GM12874 (cell line): Measurements from ENCODE around the gene ZBTB7C.

Experiments used
- CTCF ChIP-seq: IDR thresholded peaks from 2 replicates; pipeline ENCODE4 v1.5.1; 2011; ENCODE audit warnings: low read depth, mild to moderate bottlenecking, control low read depth, low read length, moderate library complexity; ENCODE audit not compliant: insufficient read depth

Gene ZBTB7C

DNA sequence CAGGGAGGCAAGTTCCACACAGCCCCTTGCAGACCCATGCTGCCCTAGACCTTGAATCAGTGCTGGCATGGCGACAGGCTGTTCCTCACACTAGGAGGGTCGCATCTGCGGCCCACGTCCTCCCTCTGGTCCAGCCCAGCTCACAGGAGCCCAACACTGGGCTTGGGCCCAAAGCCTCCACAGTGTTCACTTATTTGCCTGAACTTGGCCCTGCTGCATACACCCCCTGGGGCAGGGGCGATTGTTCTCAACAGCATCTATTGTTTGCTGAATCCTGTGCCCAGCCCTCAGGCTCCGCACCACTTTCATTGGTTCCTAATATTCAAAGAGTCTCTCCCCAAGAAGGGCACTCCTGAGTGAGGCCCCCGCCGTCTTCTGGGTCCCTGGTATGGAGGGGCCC lies 90.7 kb downstream of the ZBTB7C start:
- no peak for TF ChIP-seq CTCF

GRCh38 chr18:48317781-48318381 lies 91.3 kb downstream of the ZBTB7C start:
- no peak for TF ChIP-seq CTCF

DNA sequence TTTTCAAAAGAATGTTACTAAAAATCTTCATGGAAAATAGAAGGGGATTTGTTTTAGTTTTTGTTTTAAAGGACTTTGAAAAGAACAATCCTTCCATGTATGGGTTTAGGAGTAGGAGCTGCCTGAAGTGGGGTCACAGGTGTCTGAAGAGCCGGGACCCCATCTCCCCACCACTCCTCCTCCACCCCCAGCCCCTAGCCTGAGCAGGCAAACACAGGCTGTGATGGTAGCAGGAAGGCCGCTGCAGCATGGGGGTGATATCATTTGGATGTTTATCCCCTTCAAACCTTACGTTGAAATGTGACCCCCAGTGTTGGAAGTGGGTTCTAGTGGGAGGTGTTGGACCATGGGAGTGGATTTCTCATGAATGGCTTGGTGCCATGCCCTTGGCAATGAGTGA lies 93.0 kb downstream of the ZBTB7C start:
- no peak for TF ChIP-seq CTCF

DNA sequence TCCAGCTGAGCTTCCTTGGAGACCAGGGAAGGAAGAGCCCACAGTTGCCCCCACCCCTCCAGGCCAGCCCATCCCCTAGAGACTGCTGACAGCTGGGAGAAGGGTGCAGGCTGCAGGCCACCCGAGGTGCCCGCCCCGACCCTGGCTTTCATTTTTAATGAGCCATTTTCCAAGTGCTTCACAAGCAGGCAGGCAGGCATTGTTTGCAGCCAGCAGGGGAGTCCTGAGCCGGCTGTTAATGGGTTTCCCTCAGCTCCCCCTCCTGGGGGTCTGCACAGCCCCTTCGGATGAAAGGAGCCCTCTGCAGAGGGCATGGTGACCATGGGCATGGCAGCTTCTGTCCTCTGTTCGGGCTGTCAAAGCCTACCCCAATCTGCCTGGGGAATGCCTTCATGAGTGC lies 94.5 kb downstream of the ZBTB7C start:
- TF ChIP-seq CTCF: no peak

- no peak for TF ChIP-seq CTCF
Observed at GRCh38 chr18:48313792-48314191, 95.4 kb downstream of the ZBTB7C start.

GRCh38 chr18:48312066-48312465 lies 97.1 kb downstream of the ZBTB7C start:
- no peak for TF ChIP-seq CTCF

DNA sequence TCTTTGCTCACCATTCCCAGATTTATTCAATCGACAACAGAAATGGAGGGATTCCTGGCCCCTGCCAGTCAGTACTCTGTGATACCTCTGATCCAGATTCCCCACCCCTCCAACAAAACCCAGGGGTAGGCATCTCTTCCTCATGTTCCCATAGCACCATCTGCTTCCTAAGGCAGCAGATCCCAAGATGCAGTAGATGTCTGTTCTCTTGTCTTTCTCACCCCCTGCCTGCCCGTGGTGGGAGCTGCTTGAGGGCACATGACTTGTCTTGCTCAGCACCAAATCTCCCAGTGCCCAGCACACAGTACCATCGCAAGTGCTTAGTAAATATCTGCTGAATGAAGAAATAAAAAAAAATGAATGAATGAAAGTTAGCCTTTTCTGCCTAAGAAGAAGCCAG lies 98.2 kb downstream of the ZBTB7C start:
- TF ChIP-seq CTCF: no peak
